Measurements from ENCODE around the gene RGS13.
A peak's percentile ranks its signal among the peaks of the same experiment; 100 is the strongest.

GRCh38 chr1:192610112-192610889, 25.6 kb upstream of the RGS13 start:
- TF ChIP-seq CTCF (IDR thresholded peaks at IDR 0.05; ENCODE audit: extremely low read depth in 1 of 2, insufficient read depth in 1 of 2, low read depth in 1 of 2, low read length in 2 of 2), result peak; percentile 15 to 29
- TF ChIP-seq JUN (IDR thresholded peaks at IDR 0.05; ENCODE audit: borderline replicate concordance, insufficient read depth, insufficient read length, low read depth), result no peak
- no peak for TF ChIP-seq POLR2AphosphoS5 (IDR thresholded peaks at IDR 0.05; ENCODE audit: insufficient read depth, low read depth, low read length)
- TF ChIP-seq POLR2A (IDR thresholded peaks at IDR 0.05; ENCODE audit: low read depth, low read length), result no peak
- no peak for TF ChIP-seq EZH2 (IDR thresholded peaks at IDR 0.05; ENCODE audit: borderline replicate concordance, low read depth, low read length, severe bottlenecking)
- TF ChIP-seq MYC (IDR thresholded peaks at IDR 0.05; ENCODE audit: low read depth, low read length), result no peak
- TF ChIP-seq MAX (IDR thresholded peaks at IDR 0.05; ENCODE audit: insufficient read depth, insufficient read length), result no peak
- TF ChIP-seq FOS (IDR thresholded peaks at IDR 0.05; ENCODE audit: borderline replicate concordance, insufficient read depth, low read length), result no peak
- no peak for TF ChIP-seq GATA2 (IDR thresholded peaks at IDR 0.05; ENCODE audit: insufficient read depth, insufficient read length, low read depth, low read length)

Data from endothelial cell of umbilical vein (primary cell).